HEK293 (cell line): ENCODE results near the gene ILF3.

Source experiments
- MZF1 ChIP-seq: fragments of 450-650 bp; formaldehyde crosslinking; IDR thresholded peaks from 2 replicates; pipeline ENCODE4 v1.5.1; 2017; ENCODE audit warnings: missing biosample characterization, missing genetic modification characterization, borderline replicate concordance
- ZBTB48 ChIP-seq: fragments of 450-650 bp; formaldehyde crosslinking; IDR thresholded peaks from 2 replicates; pipeline ENCODE4 v1.5.1; 2016; ENCODE audit warnings: missing biosample characterization, missing genetic modification characterization
- ZIC2 ChIP-seq: fragments of 450-650 bp; formaldehyde crosslinking; IDR thresholded peaks from 2 replicates; pipeline ENCODE4 v1.5.1; 2016; ENCODE audit warnings: missing biosample characterization, missing genetic modification characterization
- ZNF133 ChIP-seq: fragments of 450-650 bp; formaldehyde crosslinking; IDR thresholded peaks from 2 replicates; pipeline ENCODE4 v1.5.1; 2016; ENCODE audit warnings: missing biosample characterization, missing genetic modification characterization
- ZNF138 ChIP-seq: fragments of 450-650 bp; formaldehyde crosslinking; IDR thresholded peaks from 2 replicates; pipeline ENCODE4 v1.5.1; 2016; ENCODE audit warnings: missing biosample characterization, missing genetic modification characterization, borderline replicate concordance
- ZNF175 ChIP-seq: fragments of 450-650 bp; formaldehyde crosslinking; IDR thresholded peaks from 2 replicates; pipeline ENCODE4 v1.5.1; 2016; ENCODE audit warnings: missing biosample characterization, missing genetic modification characterization
- ZNF221 ChIP-seq: fragments of 450-650 bp; formaldehyde crosslinking; IDR thresholded peaks from 2 replicates; pipeline ENCODE4 v1.5.1; 2017; ENCODE audit warnings: missing biosample characterization, missing genetic modification characterization, borderline replicate concordance
- ZNF23 ChIP-seq: fragments of 450-650 bp; formaldehyde crosslinking; IDR thresholded peaks from 2 replicates; pipeline ENCODE4 v1.5.1; 2016; ENCODE audit warnings: missing biosample characterization, missing genetic modification characterization, borderline replicate concordance
- ZNF274 ChIP-seq, 2 experiments: fragments of 200-500 bp in 1 of 2; fragments of 450-650 bp in 1 of 2; sonication (Bioruptor generic) in 1 of 2; formaldehyde crosslinking in 1 of 2; IDR thresholded peaks; 2 replicates each; pipeline versions ENCODE4 v1.5.1 to v1.6.1; 2014 to 2016; ENCODE audit warnings: borderline replicate concordance in 1 of 2, inconsistent platforms in 1 of 2, low read length in 1 of 2, missing biosample characterization in 1 of 2, missing genetic modification characterization in 1 of 2
- ZNF335 ChIP-seq: fragments of 450-650 bp; formaldehyde crosslinking; conservative IDR thresholded peaks from 2 replicates; pipeline ENCODE4 v1.5.1; 2016; ENCODE audit warnings: missing biosample characterization, missing genetic modification characterization
- ZNF341 ChIP-seq: fragments of 450-650 bp; formaldehyde crosslinking; IDR thresholded peaks from 2 replicates; pipeline ENCODE4; 2016; ENCODE audit warnings: low read depth, missing biosample characterization, missing genetic modification characterization
- ZNF423 ChIP-seq: fragments of 450-650 bp; formaldehyde crosslinking; IDR thresholded peaks from 2 replicates; pipeline ENCODE4 v1.5.1; 2016; ENCODE audit warnings: missing biosample characterization, missing genetic modification characterization
- ZNF473 ChIP-seq: fragments of 450-650 bp; formaldehyde crosslinking; IDR thresholded peaks from 2 replicates; pipeline ENCODE4 v1.5.1; 2017; ENCODE audit warnings: missing biosample characterization, missing genetic modification characterization
- ZNF529 ChIP-seq: fragments of 450-650 bp; formaldehyde crosslinking; IDR thresholded peaks from 2 replicates; pipeline ENCODE4 v1.5.1; 2017; ENCODE audit warnings: missing genetic modification characterization, missing biosample characterization; ENCODE audit not compliant: insufficient replicate concordance
- ZNF555 ChIP-seq: fragments of 450-650 bp; formaldehyde crosslinking; conservative IDR thresholded peaks from 2 replicates; pipeline ENCODE4 v1.5.1; 2017; ENCODE audit warnings: missing biosample characterization, mild to moderate bottlenecking, missing genetic modification characterization, inconsistent platforms
- ZNF561 ChIP-seq: fragments of 450-650 bp; IDR thresholded peaks from 2 replicates; pipeline ENCODE4 v1.5.1; 2018; ENCODE audit warnings: missing biosample characterization, missing genetic modification characterization, borderline replicate concordance
- ZNF596 ChIP-seq: fragments of 450-650 bp; IDR thresholded peaks from 2 replicates; pipeline ENCODE4 v1.5.0; 2018; ENCODE audit warnings: missing biosample characterization, mild to moderate bottlenecking, missing genetic modification characterization, moderate library complexity
- ZNF658 ChIP-seq: fragments of 450-650 bp; formaldehyde crosslinking; IDR thresholded peaks from 2 replicates; pipeline ENCODE4; 2016; ENCODE audit warnings: missing biosample characterization, missing genetic modification characterization
- ZSCAN23 ChIP-seq: fragments of 450-650 bp; formaldehyde crosslinking; IDR thresholded peaks from 2 replicates; pipeline ENCODE4 v1.5.1; 2016; ENCODE audit warnings: missing biosample characterization, missing genetic modification characterization
- TF ChIP-seq, protein P1 (sequence below): fragments of 450-650 bp; formaldehyde crosslinking; IDR thresholded peaks from 2 replicates; pipeline ENCODE4 v1.5.1; 2016; ENCODE audit warnings: missing biosample characterization, missing genetic modification characterization
- TF ChIP-seq, protein P2 (sequence below): fragments of 450-650 bp; formaldehyde crosslinking; IDR thresholded peaks from 2 replicates; pipeline ENCODE4 v1.5.1; 2017; ENCODE audit warnings: missing biosample characterization, missing genetic modification characterization
- TF ChIP-seq, protein P3 (sequence below): fragments of 450-650 bp; formaldehyde crosslinking; IDR thresholded peaks from 2 replicates; pipeline ENCODE4 v1.5.1; 2016; ENCODE audit warnings: missing biosample characterization, missing genetic modification characterization
- TF ChIP-seq, protein P4 (sequence below): fragments of 450-650 bp; formaldehyde crosslinking; IDR thresholded peaks from 2 replicates; pipeline ENCODE4 v1.5.1; 2016; ENCODE audit warnings: missing biosample characterization, missing genetic modification characterization, low read depth
- TF ChIP-seq, protein P5 (sequence below): fragments of 450-650 bp; formaldehyde crosslinking; IDR thresholded peaks from 2 replicates; pipeline ENCODE4 v1.5.1; 2016; ENCODE audit warnings: missing biosample characterization, missing genetic modification characterization
- TF ChIP-seq, protein P6 (sequence below): fragments of 450-650 bp; formaldehyde crosslinking; IDR thresholded peaks from 2 replicates; pipeline ENCODE4 v1.5.1; 2016; ENCODE audit warnings: missing biosample characterization, missing genetic modification characterization
- TF ChIP-seq, protein P7 (sequence below): fragments of 450-650 bp; formaldehyde crosslinking; IDR thresholded peaks from 2 replicates; pipeline ENCODE4 v1.5.1; 2016; ENCODE audit warnings: missing biosample characterization, missing genetic modification characterization

Gene ILF3

DNA sequence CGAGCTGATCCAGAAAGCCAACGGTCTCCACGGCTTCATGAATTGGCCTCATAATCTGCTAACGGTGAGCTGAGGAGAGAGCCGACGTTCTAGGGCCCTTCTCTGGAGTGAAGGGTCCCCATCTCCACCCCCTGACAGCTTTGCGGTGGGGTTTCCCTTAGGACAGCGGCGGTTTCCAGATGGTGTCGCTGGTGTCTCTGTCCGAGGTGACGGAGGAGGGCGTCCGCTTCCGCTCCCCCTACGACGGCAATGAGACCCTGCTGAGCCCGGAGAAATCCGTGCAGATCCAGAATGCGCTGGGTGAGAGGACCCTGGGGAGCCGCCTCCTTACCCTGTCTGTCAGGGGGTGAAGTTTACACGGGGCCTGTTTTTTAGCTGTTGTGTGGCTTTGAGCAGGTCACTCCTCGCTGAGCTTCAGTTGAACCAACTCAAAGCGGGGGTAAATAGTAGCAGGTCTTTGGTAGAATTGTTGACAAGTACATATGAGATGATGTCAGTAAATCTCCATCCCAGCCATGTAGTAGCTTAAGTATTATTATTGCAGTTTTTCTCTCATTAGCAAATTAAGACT is 47.9 kb downstream of the ILF3 start (continued):
- TF ChIP-seq, protein P1, sequence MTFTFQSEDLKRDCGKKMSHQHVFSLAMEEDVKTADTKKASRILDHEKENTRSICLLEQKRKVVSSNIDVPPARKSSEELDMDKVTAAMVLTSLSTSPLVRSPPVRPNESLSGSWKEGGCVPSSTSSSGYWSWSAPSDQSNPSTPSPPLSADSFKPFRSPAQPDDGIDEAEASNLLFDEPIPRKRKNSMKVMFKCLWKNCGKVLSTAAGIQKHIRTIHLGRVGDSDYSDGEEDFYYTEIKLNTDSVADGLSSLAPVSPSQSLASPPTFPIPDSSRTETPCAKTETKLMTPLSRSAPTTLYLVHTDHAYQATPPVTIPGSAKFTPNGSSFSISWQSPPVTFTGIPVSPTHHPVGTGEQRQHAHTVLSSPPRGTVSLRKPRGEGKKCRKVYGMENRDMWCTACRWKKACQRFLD (tag by site-specific recombination): no peak
- TF ChIP-seq ZNF341 (tag by site-specific recombination) (peak; percentile 67; the same call in 1 of the 2 replicates), ZNF335 (tag by site-specific recombination) (peak; percentile 12), ZSCAN23 (tag by site-specific recombination) (no peak), ZIC2 (tag by site-specific recombination) (peak; percentile 70), ZNF658 (no peak), ZNF473 (tag by site-specific recombination) (no peak), ZNF529 (no peak), ZBTB48 (tag by site-specific recombination) (peak; percentile 80; the same call in 1 of the 2 replicates), ZNF596 (tag by site-specific recombination) (no peak), ZNF561 (tag by site-specific recombination) (no peak), ZNF423 (no peak), ZNF138 (tag by site-specific recombination) (no peak), MZF1 (no peak), ZNF555 (tag by site-specific recombination) (no peak), ZNF133 (tag by site-specific recombination) (no peak), ZNF23 (tag by site-specific recombination) (no peak), ZNF175 (tag by site-specific recombination) (no peak), ZNF221 (no peak), ZNF274 (IDR thresholded peaks at IDR 0.05; ENCODE audit: low read length) (no peak), ZNF274 (tag by site-specific recombination; IDR thresholded peaks at IDR 0.05; ENCODE audit: borderline replicate concordance) (no peak)
- TF ChIP-seq, protein P2, sequence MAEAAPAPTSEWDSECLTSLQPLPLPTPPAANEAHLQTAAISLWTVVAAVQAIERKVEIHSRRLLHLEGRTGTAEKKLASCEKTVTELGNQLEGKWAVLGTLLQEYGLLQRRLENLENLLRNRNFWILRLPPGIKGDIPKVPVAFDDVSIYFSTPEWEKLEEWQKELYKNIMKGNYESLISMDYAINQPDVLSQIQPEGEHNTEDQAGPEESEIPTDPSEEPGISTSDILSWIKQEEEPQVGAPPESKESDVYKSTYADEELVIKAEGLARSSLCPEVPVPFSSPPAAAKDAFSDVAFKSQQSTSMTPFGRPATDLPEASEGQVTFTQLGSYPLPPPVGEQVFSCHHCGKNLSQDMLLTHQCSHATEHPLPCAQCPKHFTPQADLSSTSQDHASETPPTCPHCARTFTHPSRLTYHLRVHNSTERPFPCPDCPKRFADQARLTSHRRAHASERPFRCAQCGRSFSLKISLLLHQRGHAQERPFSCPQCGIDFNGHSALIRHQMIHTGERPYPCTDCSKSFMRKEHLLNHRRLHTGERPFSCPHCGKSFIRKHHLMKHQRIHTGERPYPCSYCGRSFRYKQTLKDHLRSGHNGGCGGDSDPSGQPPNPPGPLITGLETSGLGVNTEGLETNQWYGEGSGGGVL (tag by site-specific recombination): peak; percentile 42
- TF ChIP-seq, protein P3, sequence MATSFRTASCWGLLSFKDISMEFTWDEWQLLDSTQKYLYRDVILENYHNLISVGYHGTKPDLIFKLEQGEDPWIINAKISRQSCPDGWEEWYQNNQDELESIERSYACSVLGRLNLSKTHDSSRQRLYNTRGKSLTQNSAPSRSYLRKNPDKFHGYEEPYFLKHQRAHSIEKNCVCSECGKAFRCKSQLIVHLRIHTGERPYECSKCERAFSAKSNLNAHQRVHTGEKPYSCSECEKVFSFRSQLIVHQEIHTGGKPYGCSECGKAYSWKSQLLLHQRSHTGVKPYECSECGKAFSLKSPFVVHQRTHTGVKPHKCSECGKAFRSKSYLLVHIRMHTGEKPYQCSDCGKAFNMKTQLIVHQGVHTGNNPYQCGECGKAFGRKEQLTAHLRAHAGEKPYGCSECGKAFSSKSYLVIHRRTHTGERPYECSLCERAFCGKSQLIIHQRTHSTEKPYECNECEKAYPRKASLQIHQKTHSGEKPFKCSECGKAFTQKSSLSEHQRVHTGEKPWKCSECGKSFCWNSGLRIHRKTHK (tag by site-specific recombination): no peak
- TF ChIP-seq, protein P4, sequence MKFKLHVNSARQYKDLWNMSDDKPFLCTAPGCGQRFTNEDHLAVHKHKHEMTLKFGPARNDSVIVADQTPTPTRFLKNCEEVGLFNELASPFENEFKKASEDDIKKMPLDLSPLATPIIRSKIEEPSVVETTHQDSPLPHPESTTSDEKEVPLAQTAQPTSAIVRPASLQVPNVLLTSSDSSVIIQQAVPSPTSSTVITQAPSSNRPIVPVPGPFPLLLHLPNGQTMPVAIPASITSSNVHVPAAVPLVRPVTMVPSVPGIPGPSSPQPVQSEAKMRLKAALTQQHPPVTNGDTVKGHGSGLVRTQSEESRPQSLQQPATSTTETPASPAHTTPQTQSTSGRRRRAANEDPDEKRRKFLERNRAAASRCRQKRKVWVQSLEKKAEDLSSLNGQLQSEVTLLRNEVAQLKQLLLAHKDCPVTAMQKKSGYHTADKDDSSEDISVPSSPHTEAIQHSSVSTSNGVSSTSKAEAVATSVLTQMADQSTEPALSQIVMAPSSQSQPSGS: peak; percentile 22; the same call in 1 of the 2 replicates
- TF ChIP-seq, protein P5, sequence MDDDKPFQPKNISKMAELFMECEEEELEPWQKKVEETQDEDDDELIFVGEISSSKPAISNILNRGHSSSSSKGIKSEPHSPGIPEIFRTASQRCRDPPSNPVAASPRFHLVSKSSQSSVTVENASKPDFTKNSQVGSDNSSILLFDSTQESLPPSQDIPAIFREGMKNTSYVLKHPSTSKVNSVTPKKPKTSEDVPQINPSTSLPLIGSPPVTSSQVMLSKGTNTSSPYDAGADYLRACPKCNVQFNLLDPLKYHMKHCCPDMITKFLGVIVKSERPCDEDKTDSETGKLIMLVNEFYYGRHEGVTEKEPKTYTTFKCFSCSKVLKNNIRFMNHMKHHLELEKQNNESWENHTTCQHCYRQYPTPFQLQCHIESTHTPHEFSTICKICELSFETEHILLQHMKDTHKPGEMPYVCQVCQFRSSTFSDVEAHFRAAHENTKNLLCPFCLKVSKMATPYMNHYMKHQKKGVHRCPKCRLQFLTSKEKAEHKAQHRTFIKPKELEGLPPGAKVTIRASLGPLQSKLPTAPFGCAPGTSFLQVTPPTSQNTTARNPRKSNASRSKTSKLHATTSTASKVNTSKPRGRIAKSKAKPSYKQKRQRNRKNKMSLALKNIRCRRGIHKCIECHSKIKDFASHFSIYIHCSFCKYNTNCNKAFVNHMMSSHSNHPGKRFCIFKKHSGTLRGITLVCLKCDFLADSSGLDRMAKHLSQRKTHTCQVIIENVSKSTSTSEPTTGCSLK (tag by site-specific recombination): no peak
- TF ChIP-seq, protein P6, sequence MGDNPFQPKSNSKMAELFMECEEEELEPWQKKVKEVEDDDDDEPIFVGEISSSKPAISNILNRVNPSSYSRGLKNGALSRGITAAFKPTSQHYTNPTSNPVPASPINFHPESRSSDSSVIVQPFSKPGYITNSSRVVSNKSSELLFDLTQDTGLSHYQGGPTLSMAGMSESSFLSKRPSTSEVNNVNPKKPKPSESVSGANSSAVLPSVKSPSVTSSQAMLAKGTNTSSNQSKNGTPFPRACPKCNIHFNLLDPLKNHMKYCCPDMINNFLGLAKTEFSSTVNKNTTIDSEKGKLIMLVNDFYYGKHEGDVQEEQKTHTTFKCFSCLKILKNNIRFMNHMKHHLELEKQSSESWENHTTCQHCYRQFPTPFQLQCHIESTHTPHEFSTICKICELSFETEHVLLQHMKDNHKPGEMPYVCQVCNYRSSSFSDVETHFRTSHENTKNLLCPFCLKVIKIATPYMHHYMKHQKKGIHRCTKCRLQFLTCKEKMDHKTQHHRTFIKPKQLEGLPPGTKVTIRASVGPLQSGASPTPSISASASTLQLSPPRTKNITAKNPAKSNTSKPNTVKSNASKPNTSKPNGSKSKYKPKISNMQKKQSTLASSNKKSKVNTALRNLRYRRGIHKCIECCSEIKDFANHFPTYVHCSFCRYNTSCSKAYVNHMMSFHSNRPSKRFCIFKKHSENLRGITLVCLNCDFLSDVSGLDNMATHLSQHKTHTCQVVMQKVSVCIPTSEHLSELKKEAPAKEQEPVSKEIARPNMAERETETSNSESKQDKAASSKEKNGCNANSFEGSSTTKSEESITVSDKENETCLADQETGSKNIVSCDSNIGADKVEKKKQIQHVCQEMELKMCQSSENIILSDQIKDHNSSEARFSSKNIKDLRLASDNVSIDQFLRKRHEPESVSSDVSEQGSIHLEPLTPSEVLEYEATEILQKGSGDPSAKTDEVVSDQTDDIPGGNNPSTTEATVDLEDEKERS: no peak
- TF ChIP-seq, protein P7, sequence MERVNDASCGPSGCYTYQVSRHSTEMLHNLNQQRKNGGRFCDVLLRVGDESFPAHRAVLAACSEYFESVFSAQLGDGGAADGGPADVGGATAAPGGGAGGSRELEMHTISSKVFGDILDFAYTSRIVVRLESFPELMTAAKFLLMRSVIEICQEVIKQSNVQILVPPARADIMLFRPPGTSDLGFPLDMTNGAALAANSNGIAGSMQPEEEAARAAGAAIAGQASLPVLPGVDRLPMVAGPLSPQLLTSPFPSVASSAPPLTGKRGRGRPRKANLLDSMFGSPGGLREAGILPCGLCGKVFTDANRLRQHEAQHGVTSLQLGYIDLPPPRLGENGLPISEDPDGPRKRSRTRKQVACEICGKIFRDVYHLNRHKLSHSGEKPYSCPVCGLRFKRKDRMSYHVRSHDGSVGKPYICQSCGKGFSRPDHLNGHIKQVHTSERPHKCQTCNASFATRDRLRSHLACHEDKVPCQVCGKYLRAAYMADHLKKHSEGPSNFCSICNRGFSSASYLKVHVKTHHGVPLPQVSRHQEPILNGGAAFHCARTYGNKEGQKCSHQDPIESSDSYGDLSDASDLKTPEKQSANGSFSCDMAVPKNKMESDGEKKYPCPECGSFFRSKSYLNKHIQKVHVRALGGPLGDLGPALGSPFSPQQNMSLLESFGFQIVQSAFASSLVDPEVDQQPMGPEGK: peak; percentile 15
